Left kidney (tissue), 2 donors: ENCODE data around the gene FAM72C. TPM values are rescaled to one million over a fixed set of nuclear protein-coding genes. Genes with fewer than 3 reads are reported as not detected.
"Not testable (repeated sequence)": the region's sequence is repeated elsewhere in the genome, so short reads cannot be mapped to it uniquely, and the experiment has no call there.

ENCODE experiments used
- DNase-seq: peaks from one replicate; pipeline ENCODE4 v3.0.0-alpha.2; 2013
- polyA plus RNA-seq: library from polyadenylated mRNA; unstranded; fragments of 120-200 nt; gene quantifications from one replicate; pipeline ENCODE4 v1.2.1, GENCODE V29; 2013; ENCODE audit not compliant: insufficient read length

The FAM72C gene
- polyA plus RNA-seq, 1 donor, result 2.1 TPM

DNA sequence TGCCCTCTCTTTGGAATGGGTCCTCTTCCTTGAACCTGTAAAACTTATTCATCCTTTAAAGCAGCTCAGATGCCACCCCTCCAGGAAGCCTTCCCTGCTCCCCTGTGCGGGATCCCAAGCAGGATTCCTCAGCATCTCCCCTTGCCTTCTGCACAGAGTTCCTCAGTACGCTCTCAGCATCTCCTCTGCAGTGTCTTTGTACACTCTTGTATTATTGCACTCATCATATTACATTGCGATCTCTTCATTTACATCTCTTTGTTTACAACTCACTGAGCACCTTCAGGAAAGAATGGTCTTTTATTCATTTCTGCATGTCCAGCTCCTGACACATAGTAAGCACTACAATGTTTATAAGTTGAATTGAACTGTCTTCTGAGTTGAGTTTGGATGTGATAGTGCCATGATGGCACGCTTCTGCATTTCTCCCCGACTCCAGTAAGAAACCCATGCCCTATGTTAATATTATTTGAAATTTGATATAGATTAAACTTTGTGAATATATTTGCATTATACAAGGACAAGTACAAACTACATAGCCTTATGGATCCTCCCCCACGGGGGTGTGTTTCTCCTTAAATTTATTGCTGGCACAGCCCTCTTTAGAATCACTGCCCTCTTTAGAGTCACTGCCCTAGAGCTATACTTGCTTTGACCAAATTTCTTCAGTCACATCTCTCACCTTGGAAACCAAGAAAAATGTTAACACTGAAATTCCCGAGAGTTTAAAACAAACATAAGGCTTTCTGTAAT lies 13.1 kb upstream of the FAM72C start:
- not testable (repeated sequence) for DNase-seq

DNA sequence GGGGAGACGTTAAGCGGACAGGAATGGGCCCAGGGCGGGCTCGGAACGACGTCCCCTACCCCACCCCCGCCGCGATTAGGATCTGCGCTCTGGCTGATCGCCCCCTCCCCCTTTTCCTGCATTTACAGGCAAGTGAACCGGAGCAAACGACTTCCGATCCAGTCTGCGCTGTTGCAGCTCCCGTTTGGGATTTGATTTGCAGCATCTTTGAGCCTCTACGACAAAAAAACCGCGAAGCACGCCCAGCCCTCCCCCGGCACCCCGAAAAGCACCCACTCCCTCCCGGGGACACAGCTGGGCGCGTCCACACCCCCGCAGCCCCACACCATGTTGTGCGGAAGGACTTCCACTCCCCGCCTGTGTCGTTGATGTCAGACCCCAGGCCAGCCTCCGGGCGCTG lies 2.6 kb upstream of the FAM72C start:
- peak; percentile 11 for DNase-seq

DNA sequence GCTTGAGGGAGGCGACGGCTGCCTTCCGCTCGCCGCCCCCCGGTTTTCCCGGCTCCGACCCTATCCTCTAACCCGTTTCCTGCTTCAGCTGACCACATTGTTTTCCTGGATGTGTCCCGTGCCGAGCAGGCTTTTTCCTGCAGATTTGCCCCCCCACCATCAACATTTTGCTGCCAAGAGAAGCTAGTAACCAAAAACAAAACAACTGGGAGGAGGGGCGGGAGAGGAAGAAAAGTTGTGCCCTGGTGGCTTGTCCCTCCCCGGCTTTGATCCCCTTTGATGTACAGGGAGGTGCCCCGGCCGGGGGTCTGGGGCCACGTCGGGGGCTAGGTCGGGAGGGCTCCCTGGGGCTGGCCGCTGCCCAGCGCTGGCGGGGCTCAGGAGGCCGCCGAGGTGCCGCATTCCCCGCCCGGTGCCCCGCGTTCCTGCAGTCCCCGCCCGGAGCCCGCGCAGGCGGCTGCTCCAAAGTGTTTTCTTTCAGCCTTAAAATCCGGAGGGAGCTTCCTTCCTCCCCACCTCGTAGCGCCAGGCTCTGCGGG lies 2.2 kb upstream of the FAM72C start:
- DNase-seq, result not testable (repeated sequence)

DNA sequence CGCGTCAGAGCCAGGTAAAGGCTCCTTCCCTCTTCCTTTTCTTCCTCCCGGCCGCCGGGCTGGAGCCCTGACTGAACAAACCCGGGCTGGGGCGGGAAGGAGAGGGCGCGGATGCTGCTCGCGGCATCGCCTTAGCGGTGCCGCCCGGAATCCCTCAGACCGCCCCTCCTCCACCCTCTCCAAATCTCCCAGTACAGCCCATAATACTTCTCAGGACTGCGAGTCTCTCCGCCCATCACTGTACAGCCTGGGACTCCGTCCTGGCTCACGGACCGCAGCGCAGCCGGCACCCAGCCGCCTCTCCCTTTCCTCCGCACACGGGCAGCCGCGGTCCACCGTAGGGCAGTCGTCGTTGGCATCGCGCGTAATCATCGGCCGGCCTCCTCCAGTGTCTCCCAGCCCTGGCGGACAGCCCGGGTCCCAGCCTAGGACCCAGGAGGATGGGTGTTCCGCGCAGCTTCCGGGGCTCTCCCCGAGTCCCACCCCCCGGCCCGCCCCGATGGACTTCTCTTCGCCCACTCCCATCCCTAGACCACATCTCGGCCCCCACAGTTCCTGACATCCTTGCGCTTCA lies 1.1 kb upstream of the FAM72C start:
- not testable (repeated sequence) for DNase-seq

DNA sequence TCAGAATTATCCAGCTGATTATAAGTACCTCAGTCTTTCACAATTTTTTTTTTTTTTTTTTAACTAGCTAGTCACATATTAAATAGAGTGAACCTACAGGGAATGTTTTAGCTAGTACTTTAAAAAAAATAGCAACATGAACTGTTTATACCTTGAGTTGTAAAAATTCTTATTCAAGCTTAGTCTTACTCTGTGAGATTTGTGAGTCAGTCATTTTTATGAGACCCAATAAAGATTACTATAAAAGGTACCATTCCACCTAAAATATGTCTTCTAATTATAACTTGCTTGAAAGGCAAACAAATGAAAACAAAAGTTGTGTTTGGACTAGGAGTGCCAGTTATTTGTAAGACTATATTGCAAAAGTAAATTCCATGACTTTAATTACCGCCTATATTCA lies 5.9 kb downstream of the FAM72C start:
- DNase-seq, result not testable (repeated sequence)

DNA sequence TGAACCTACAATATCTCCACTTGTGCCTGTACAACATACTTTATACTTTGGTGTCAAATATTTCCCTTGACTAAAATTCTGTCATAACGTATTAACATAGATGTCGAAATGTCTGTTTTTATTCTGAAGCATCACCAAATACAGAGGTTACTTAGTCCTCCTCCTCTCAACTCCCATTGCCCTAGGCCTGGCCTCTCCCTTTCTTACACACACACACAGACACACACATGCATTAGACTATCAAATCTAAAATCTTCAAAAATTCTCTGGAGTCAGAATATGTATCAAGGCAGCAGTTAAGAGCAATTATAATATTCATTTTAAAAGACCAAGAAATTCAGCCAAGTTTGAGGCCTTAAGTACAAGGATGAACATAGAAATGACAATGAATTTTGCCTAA lies 7.5 kb downstream of the FAM72C start:
- DNase-seq, result not testable (repeated sequence)

DNA sequence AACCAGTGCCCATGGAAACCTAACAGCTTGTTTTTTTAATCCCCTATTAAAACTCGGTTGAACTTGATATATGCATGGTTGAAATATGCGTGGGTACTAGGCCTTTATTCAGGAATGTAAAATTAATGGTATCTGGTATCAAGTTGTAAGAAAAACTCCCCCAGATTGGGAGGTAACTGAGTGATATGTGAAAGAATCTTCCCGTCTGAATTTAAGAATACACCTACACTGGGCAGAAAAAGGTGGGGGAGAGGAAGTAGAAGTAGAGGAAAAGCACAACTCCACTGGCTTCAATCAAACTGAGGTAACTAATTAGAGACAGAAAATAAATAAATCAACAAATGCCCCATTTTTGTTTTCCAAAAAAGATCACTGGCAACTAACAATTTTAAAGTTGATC lies 15.9 kb downstream of the FAM72C start:
- not testable (repeated sequence) for DNase-seq

DNA sequence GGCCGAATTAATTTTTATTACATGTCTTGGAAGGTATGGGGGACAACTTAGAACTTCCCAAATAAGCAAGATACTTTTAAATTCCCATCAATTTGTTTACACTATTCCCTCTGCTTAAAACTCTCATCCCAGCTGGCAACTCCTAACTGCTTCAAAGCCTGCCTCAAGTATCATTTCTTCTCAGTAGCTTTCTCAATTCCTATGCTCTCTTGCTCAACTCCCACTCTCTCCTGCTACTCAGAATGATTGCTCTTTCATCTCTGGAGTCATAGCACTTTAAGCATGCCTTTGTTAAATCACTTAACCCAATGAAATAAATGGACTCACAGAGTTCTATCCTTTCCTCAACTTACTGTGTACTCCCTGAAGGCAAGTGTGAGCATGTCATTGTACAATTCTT lies 18.9 kb downstream of the FAM72C start:
- DNase-seq, result not testable (repeated sequence)

DNA sequence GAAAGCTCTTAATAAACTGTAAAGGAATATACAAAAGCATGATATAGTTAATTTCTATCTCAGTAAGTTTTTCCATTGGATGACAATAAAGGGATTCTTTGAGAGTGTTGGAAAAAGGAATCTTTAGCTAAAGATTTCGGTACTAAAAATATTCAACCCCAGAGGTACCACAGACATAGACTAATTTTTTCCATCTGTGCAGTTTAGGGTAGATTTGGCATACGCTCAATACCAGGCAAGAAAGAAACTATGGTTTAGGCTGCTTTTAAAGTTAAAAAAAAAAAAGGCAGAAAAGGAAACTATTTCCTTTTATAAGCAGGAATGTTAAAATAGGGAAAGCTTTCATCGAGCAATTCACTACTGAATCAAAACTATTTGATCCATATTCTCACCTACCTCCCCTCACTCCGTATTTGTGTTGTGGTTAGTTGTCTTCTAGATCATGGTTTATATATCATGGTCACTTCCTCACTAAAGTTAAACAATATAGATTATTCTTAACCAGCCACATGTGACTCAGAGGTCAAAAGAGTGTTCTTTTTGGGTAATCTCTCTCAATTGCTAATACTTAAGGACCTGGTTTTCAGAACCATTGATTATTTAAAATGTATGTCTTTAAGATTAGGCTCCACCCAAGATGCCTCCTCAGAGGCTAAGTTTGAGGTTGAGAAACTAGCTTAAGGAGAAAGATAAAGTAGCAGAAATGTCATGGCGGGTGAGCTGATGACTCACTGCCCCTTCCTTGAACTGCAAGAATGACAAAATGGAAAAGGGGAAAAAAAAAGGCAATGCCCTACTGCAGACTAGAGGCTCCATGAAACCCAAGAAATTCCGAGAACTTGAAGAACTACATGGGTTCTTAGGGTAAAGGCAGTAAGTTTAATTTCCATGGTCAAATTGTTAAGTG lies 20.0 kb downstream of the FAM72C start:
- not testable (repeated sequence) for DNase-seq

DNA sequence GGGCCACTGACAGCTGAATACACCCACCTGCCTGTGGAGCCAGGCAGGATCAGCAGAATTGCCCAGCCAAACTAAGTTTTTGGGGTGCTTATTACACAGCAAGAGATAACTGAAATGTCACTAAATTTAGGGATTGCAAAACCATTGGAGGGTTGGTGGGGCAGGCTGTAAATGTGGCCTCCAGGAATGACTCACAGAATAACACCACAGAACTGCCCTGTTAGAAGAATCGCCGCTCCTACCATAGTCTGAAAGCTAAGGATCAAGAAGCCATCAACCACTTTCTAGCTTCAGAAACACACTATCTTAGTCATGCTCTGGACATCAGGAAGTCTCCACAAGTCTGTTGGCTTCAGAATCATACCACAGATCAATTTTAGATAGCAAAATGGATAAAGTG lies 24.0 kb downstream of the FAM72C start:
- not testable (repeated sequence) for DNase-seq

DNA sequence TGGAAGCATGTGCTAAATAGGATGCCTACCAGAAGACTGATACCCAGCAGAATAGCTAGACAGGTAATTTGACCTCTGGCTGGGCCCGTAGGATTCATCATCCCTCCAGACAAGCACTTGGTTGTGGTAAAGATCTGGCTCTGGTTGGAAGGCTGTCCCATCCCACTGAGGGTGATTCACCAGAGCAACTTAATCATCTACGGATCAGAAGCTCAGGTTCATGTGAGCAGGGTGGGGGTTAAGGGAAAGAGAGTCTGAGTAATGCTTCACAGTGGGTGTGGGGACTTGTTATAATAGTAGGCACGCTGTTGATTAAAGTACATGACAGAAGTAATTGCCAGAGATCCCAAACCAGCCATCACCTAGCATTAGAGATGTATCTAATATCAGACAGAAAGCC lies 26.5 kb downstream of the FAM72C start:
- DNase-seq, result not testable (repeated sequence)

DNA sequence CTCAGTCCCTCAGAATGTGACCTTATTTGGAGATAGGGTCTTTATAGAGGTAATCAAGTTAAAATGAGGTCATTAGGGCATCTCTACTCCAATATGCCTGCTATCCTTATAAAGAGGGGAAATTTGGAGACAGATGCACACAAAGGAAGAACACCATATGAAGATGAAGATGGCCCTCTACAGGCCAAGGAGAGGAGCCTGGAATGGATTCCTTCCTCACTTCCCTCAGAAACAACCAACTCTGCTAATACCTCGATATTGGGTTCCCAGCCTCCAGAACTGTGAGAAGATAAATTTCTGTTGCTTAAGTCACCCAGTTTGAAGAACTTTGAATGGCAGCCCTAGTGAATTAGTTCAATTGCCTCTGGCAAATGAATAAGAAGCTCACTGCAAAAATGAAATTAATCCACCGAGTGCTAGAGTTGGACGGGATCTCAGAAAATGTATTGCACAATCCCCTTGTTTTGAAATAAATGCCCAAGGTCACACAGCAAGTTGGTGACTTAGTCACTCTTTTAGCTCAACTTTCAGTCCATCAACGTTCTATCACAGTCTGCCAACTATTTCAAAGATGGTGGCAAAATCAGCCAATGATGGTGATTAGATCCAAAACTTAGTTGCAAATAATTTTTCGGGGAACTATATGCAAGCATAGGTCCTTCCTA lies 27.1 kb downstream of the FAM72C start:
- DNase-seq, result not testable (repeated sequence)

DNA sequence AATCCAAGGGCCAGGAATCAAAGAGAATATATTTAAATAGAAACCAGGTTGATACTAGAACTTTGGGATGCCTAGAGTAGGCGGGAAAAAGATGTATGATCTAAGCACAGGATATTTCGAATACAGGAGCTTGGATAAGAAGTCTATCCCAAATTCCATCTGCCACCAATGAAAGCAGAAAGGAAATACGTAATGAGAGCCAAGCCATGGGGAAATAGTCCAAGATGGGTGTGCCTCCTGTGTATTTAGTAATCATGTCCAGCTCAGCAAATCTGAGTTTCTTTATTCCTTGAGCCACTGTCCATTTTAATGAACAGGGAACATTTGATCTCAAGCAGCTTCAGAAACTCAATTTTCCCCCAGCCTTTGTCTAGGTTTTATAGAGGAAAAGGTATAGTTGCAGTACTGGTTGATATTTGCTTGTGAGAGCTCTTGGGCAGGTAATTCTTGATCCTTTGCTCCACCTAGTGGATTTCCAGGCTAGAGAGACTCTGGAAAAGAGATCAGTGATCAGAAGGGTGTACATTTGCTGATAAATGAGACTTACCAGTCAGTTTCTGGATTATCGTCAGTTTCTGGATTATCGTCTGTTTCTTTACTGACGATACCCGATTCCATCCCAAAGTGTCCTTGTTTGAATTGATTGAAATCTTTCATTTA lies 28.3 kb downstream of the FAM72C start:
- DNase-seq, result not testable (repeated sequence)

DNA sequence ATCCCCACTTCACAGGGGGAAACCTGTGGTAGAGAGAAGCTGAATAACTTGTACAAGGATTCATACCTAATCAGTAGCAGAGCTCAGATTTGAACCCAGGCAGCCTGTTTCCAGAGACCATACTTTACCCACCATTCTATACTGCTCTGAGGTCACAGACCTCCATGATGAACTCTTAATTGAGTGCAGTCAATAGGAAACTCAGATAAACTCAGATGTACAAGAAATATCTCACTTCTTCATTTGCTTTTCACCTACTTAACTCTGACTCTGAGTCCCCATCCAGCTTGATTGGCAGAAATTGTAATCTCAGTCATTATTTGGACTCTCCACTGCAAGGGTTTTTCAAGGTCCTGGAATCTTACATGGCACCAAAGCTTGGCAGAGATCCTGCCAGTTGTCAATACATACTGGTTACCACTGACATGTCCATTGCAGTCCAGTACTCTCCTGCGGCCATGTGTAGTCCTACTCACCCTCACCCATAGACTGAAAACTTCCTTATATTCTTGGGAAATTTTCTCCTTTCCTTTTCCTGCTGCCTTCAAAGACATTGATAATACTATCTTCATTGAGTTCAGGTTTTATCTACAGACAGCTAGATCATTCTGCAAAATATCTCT lies 29.4 kb downstream of the FAM72C start:
- not testable (repeated sequence) for DNase-seq

DNA sequence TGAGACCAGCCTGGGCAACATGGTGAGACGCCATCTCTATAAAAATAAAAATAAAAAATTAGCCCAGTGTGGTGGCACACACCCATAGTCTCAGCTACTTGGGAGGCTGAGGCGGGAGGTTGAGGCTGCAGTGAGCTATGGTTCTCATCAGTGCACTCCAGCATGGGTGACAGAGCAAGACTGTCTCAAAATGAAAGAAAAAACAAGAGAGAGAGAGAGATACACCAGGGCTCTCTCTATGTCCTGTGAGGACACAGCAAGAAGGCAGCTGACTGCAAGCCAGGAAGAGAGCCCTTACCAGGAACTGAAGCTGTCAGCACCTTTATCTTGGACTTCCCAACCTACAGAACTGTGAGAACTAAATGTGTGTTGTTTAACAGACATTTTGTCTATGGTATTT lies 32.1 kb downstream of the FAM72C start:
- DNase-seq, result not testable (repeated sequence)

DNA sequence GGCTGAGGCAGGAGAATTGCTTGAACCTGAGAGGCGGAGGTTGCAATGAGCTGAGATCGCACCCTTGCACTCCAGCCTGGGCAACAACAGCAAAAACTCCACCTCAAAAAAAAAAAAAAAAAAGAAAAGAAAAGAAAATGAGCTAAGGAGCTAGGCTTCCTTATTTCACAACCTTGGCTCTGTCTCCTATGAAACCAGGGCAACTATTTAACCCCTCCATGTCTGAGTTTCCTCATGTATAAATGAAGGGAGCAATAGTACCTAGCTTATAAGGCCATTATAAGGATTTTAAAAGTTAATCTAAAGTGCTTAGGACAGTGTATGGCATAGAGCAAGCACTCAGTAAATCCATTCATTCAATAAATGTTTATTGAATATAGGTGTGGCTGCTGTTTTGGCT lies 32.9 kb downstream of the FAM72C start:
- not testable (repeated sequence) for DNase-seq

DNA sequence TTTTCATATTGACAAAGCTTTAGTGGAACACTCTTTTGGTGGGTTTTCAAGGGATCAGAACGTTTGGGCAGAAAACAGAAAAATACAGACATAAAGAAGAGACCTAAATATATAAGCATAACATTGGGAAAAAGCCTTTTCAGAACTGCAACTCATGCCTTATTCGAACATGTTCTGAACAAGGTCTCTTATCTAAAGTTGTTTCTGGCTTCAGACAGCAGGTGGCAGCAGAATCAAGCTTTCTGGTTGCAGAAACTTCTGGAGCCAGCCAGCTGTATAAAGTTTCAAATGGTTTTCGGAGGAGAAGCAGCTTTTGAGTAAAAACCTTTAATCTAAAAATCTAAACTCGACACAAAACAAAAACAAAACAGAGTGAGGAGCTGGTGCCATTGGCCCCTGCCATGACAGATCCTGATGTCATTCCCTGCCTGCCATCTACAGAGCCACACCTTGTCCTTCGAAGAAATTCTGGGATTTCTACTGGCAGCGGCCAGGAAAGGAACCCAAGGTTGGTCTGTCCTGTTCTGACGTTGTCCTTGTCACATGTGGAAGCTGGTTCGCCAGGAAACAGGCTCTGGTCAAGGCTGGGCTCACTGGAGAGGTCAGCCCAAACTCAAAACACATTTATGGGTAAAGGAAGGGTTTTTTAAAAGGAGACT lies 35.2 kb downstream of the FAM72C start:
- DNase-seq, result not testable (repeated sequence)

DNA sequence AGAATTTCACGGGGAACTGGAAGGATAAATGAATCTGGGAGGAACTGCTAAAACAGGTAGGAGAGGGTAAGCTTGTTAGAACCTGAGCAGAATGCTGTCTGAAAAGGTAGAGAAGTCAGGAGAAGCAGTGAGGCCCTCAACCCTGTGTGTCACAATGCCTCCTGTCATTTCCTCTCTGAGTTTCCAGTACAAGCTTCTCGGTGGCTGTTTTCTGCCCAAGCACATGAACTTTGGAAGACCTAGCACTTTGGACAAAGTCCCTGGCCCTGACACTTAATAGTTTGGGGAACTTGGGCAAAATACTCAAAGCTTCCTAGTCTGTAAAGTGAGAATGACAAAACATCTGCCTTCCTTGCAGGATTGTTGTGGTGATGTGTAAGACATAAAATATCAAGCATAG lies 52.7 kb downstream of the FAM72C start:
- not testable (repeated sequence) for DNase-seq

DNA sequence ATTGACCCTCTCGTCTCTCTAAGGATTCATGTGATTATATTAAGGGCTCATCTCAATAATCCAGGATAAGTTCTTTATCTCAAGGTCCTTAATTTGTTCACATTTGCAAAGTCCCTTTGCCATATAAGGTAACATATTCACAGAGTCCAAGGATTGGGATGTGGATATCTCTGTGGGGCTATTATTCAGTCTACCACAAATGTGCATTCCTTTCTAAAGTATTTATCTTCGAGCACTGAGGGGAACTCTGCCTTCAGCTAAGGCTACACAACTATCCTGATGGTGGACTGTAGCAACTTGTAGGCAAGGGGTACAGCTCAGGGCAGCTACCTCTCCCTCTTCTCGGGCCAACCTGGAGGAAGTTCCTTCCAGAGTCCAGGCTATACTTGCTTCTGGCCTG lies 53.2 kb downstream of the FAM72C start:
- not testable (repeated sequence) for DNase-seq

DNA sequence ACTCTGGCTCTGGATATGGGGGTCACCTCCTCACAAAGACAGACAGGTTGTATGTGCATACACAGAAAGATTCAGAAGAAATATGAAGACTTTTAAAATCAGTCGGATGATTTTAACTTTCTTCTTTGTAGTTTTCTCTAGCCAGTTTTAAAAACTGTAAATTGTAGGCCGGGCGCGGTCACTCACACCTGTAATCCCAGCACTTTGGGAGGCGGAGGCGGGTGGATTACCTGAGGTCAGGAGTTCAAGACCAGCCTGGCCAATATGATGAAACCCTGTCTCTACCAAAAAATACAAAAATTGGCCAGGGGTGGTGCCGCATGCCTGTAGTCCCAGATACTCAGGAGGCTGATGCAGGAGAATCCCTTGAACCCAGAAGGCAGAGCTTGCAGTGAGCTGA lies 58.1 kb downstream of the FAM72C start:
- DNase-seq, result not testable (repeated sequence)
